GM12891 (cell line): ENCODE measurements around the gene SNAP29.

Source experiments
- PAX5 ChIP-seq: IDR thresholded peaks from 2 replicates; pipeline ENCODE4 v1.6.1; 2011; ENCODE audit warnings: low read length, moderate library complexity, mild to moderate bottlenecking; ENCODE audit not compliant: insufficient read depth, severe bottlenecking
- POLR2A ChIP-seq: IDR thresholded peaks from 2 replicates; pipeline ENCODE4 v1.6.1; 2011; ENCODE audit warnings: low read depth, low read length, control low read depth
- TAF1 ChIP-seq: IDR thresholded peaks from 2 replicates; pipeline ENCODE4 v1.6.1; 2011; ENCODE audit warnings: low read depth, low read length, control low read depth

GRCh38 chr22:20906387-20906767 is 47.6 kb downstream of the SNAP29 start:
- no peak for TF ChIP-seq TAF1
- TF ChIP-seq PAX5 = no peak
- TF ChIP-seq POLR2A = no peak
